Calu3 (cell line): ENCODE results near the gene TDRD6. TPM values are rescaled to one million over a fixed set of nuclear protein-coding genes. Genes with fewer than 3 reads are reported as not detected.
"Not testable (repeated sequence)": the region's sequence is repeated elsewhere in the genome, so short reads cannot be mapped to it uniquely, and the experiment has no call there.

Experiments
- BruUV-seq: library from RNA; stranded (reverse); fragments of 400-500 nt; replicated peaks from 2 replicates; lab custom pipeline; 2021; lab: Mats Ljungman, UMichigan
- CTCF ChIA-PET: fragments of 300-600 bp; sonication (Branson Sonifier 250); formaldehyde crosslinking; loops from one replicate; lab custom pipeline; 2022; ENCODE audit warnings: antibody characterized with exemption; lab: Charles Lee
- DNase-seq: peaks from one replicate; pipeline ENCODE4 v3.0.0; 2022
- H3K27ac Mint-ChIP-seq: one replicate; pipeline ENCODE4 v1.8.0; 2022; ENCODE audit warnings: mixed read lengths; ENCODE audit not compliant: unreplicated experiment
- H3K27me3 Mint-ChIP-seq: one replicate; pipeline ENCODE4 v1.8.0; 2022; ENCODE audit warnings: mixed read lengths; ENCODE audit not compliant: unreplicated experiment
- H3K36me3 Mint-ChIP-seq: one replicate; pipeline ENCODE4 v1.8.0; 2022; ENCODE audit warnings: mild to moderate bottlenecking, moderate library complexity, mixed read lengths; ENCODE audit not compliant: insufficient read depth, unreplicated experiment
- H3K4me1 Mint-ChIP-seq: one replicate; pipeline ENCODE4 v1.8.0; 2022; ENCODE audit warnings: mild to moderate bottlenecking, low read depth, mixed read lengths; ENCODE audit not compliant: unreplicated experiment
- H3K4me3 Mint-ChIP-seq: one replicate; pipeline ENCODE4 v1.8.0; 2022; ENCODE audit warnings: mild to moderate bottlenecking, low read depth, moderate library complexity, mixed read lengths; ENCODE audit not compliant: unreplicated experiment
- H3K9me3 Mint-ChIP-seq: one replicate; pipeline ENCODE4 v1.8.0; 2022; ENCODE audit warnings: low read depth, mixed read lengths; ENCODE audit not compliant: unreplicated experiment
- intact Hi-C: fragments of 100-400 bp; cut with micrococcal nuclease; formaldehyde crosslinking; loops from one replicate; pipeline ENCODE4 v1.10.0; 2022; ENCODE audit not compliant: unreplicated experiment
- total RNA-seq: library from RNA; stranded (reverse); gene quantifications from 2 replicates; pipeline ENCODE4 v1.2.3, GENCODE V29; 2022
- TF ChIP-seq, protein P1 (sequence below): fragments of 200-600 bp; IDR thresholded peaks from one replicate; pipeline ENCODE4 v1.8.0; 2022; ENCODE audit warnings: antibody characterized with exemption; ENCODE audit not compliant: unreplicated experiment

TDRD6 gene
- total RNA-seq, 1 experiment from 2014 or later, result 0.07 TPM

DNA sequence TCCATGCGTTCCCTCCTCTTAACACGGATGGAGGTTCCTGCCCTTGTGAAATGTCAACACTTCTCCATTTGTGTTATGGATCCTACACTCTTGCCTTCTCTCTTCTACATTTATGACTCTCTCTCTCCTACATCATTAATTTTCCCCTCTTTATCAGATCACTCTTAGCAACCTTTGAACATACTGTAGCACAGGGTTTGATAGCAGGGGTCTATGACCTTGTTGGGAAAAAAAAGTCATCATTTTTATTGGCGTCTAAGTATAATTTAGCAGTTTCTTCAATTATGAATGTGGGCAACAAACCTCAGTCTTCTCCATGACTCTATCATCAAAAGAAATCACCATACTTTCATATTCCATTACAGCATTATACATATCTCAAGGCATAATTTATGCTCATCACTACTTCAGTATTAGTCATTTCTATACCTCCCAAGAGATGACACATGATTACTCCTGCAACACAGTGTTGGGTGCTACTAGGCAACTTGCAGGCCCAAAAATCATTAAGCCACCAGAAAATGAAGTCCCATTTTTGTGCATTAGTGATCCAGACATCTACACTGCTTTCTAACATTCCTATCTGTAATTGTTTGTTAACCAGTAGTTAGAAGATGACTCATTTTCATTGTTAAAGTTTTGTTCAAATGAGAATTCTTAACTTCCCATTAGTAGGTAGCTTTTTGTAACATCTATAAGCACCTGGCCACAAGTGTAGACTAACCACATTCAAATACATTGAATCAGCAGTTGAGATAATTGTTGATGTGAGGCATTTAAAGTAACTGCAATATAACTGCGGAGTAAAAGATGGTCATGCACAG is 44.5 kb upstream of the TDRD6 start:
- BruUV-seq, result no TSS peak
- no peak for DNase-seq
- TF ChIP-seq, protein P1, sequence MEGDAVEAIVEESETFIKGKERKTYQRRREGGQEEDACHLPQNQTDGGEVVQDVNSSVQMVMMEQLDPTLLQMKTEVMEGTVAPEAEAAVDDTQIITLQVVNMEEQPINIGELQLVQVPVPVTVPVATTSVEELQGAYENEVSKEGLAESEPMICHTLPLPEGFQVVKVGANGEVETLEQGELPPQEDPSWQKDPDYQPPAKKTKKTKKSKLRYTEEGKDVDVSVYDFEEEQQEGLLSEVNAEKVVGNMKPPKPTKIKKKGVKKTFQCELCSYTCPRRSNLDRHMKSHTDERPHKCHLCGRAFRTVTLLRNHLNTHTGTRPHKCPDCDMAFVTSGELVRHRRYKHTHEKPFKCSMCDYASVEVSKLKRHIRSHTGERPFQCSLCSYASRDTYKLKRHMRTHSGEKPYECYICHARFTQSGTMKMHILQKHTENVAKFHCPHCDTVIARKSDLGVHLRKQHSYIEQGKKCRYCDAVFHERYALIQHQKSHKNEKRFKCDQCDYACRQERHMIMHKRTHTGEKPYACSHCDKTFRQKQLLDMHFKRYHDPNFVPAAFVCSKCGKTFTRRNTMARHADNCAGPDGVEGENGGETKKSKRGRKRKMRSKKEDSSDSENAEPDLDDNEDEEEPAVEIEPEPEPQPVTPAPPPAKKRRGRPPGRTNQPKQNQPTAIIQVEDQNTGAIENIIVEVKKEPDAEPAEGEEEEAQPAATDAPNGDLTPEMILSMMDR, result no peak
- no peaks in the 10 kb centered on the region for H3K27me3 Mint-ChIP-seq
- CTCF ChIA-PET, result no interaction called here
- no peaks in the 10 kb centered on the region for H3K36me3 Mint-ChIP-seq
- intact Hi-C loops, result no loop called here
- no peak overlapping the region for H3K27ac Mint-ChIP-seq
- H3K4me3 Mint-ChIP-seq, result no peak overlapping the region
- no peaks in the 10 kb centered on the region for H3K4me1 Mint-ChIP-seq
- H3K9me3 Mint-ChIP-seq, result no peaks in the 10 kb centered on the region

DNA sequence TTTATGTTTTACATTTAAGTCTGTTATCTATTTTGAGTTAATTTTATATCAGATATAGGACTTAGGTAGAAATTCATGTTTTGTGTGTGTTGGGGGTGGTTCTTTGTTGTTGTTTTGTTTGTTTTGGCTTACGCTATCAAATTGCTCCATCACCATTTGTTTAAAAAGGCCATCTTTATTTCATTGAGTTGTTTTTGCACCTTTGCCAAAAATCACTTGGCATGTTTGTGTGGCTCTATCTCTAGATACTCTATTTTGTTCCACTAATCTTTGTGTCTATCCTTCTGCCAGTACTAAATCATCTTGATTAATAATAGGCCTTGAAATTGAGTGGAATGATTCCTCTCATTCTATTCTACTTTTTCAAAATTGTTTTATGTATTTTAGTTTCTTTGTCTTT is 42.4 kb upstream of the TDRD6 start:
- no peaks in the 10 kb centered on the region for H3K9me3 Mint-ChIP-seq
- H3K27ac Mint-ChIP-seq, result no peak overlapping the region
- H3K36me3 Mint-ChIP-seq, result no peaks in the 10 kb centered on the region
- no peak overlapping the region for H3K4me3 Mint-ChIP-seq
- intact Hi-C loops, result no loop called here
- BruUV-seq, result no TSS peak
- H3K27me3 Mint-ChIP-seq, result no peaks in the 10 kb centered on the region
- CTCF ChIA-PET, result no interaction called here
- TF ChIP-seq, protein P1, result no peak
- peaks cover 13% of the 10 kb centered on the region for H3K4me1 Mint-ChIP-seq
- no peak for DNase-seq

DNA sequence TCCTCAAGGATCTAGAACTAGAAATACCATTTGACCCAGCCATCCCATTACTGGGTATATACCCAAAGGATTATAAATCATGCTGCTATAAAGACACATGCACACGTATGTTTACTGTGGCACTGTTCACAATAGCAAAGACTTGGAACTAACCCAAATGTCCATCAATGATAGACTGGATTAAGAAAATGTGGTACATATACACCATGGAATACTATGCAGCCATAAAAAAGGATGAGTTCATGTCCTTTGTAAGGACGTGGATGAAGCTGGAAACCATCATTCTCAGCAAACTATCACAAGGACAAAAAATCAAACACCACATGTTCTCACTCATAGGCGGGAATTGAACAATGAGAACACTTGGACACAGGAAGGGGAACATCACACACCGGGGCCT is 39.6 kb upstream of the TDRD6 start:
- BruUV-seq, intact Hi-C loops: not testable (repeated sequence)

DNA sequence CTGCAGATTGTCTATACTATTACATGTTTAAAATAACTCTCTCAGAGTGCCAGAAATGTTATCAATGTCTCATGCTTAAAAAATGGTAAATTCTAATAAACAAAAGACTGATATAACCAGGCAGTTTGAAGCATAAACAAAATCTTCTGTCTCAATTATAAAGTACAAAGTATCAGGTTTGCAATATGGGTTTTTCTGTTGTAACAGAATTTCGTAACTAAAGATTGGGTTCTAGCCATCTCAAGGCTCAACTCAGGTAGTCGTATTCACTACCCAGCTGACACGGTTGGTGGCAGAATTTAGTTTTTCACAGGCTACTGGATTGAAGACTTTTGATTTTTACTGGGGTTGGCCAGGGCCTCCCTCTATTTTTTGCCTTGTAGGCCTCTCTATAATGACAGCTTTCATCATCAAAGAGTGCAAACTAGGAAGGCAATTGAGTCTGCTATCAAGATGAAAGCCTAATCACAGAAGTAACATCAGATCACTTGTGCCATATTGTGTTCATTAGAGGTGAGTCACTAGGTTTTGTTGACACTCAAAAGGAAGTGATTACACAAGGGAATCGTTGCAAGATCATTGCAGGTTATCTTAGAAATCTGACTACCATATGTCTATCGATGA is 38.7 kb upstream of the TDRD6 start:
- H3K27ac Mint-ChIP-seq, result peak overlapping the region; percentile 10
- TF ChIP-seq, protein P1, result no peak
- CTCF ChIA-PET, result no interaction called here
- no peaks in the 10 kb centered on the region for H3K27me3 Mint-ChIP-seq
- intact Hi-C loops, result no loop called here
- no peak for DNase-seq
- BruUV-seq, result no TSS peak
- peaks cover 20% of the 10 kb centered on the region for H3K36me3 Mint-ChIP-seq
- no peak overlapping the region for H3K4me3 Mint-ChIP-seq
- H3K4me1 Mint-ChIP-seq, result peaks cover 14% of the 10 kb centered on the region
- no peaks in the 10 kb centered on the region for H3K9me3 Mint-ChIP-seq

More for the DNA sequence above, 39.6 kb upstream of the TDRD6 start:
- Mint-ChIP-seq H3K4me1 (peaks cover 14% of the 10 kb centered on the region), H3K36me3 (peaks cover 13% of the 10 kb centered on the region)
- H3K27ac Mint-ChIP-seq, H3K4me3 Mint-ChIP-seq, H3K27me3 Mint-ChIP-seq, DNase-seq, CTCF ChIA-PET, H3K9me3 Mint-ChIP-seq: not testable (repeated sequence)
